ENCODE results near the gene DPY19L1. TPM values are rescaled to one million over a fixed set of nuclear protein-coding genes. Genes with fewer than 3 reads are reported as not detected.

DPY19L1 gene
- total RNA-seq, 1 experiment from 2014 or later, result 71.7 TPM

DNA sequence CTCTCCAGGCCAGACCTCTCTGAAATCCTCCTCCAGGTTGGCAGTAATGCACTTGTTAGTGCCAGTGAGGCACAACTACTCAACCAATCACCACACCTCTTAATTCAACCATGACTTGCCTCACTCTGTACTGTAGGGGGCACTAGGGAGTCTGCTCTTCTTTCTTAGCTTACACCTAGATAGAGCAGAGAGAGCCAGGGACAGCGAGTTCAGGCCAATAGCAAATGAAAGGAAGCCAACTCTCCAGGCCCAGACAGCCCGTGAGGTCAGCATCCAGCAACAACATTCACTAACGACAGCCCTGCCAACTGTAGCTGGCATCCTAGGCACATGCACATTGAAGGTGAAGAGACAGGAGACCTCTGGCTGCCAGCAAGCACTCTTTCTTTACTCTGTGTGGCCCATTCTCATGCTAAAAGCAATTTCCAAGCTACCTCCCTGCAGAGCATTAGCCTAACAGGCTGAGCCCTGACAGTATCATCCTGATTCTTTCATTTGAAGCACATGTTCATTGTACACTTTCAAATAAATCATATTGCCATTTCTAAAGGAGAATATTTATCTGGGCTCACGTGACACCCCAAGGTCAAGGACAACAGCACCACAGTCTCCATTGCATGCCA is 136.3 kb downstream of the DPY19L1 start:
- RAD21 ChIA-PET (ENCODE audit: low non-redundant PET in 1 of 2, low total read pairs in 2 of 2, uncharacterized antibody in 2 of 2, unreplicated experiment in 2 of 2), result interaction anchor here in 1 of 2 experiments (1.0 kb wide), 1 partner anchor 77 kb away, joined by 3 read pairs; no protein-coding TSS in a partner anchor
- DNase-seq (ENCODE audit: low read depth, low spot score), result peak; percentile 32

DNA sequence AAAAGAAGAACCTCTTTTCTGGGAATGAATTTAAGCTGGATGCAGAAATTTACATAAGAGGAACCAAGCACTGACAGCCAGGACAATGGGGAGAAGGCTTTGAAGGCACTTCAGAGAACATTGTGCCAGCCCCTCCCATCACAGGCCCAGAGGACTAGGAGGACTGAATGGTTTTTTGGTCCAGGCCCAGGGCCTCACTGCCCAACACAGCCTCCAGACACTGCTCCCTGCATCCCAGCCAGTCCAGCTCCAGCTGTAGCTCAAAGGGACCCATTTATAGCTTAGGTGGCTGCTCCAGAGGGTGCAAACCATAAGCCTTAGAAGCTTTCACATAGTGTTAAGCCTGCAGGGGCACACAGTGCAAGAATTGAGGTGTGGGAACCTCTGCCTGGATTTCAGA is 142.1 kb downstream of the DPY19L1 start:
- no peak for DNase-seq (ENCODE audit: low read depth, low spot score)
- POLR2A ChIA-PET, result no interaction called here
- Histone ChIP-seq H3K4me3 (replicated peaks in 1 of 2; ENCODE audit: low read depth in 1 of 2, low read length in 2 of 2) (no peak overlapping the region), H3K9me2 (ENCODE audit: insufficient read depth) (no peaks in the 10 kb centered on the region), H4K20me1 (ENCODE audit: insufficient read depth) (no peaks in the 10 kb centered on the region), H3K27me3 (ENCODE audit: insufficient read depth, low read length) (no peaks in the 10 kb centered on the region), H3K36me3 (ENCODE audit: control insufficient read depth in 1 of 2, insufficient read depth in 2 of 2, low read length in 2 of 2) (no peaks in the 10 kb centered on the region), H3K27ac (ENCODE audit: low read depth, low read length) (no peak overlapping the region), H3K9ac (ENCODE audit: low read length) (no peak overlapping the region), H2AFZ (ENCODE audit: low read depth, low read length, poor library complexity, severe bottlenecking) (no peak overlapping the region), H3K4me1 (ENCODE audit: control insufficient read depth in 1 of 2, insufficient read depth in 2 of 2, low read length in 2 of 2) (peaks cover 8 to 17% of the 10 kb centered on the region in 2 experiments; a peak in 3 of 4 replicates), H3K79me2 (ENCODE audit: insufficient read depth, low read length) (no peaks in the 10 kb centered on the region), H3K4me2 (ENCODE audit: low read length) (no peak overlapping the region), H3K9me3 (ENCODE audit: control insufficient read depth in 1 of 2, insufficient read depth in 1 of 2, low read depth in 1 of 2, low read length in 2 of 2) (peaks cover 4 to 10% of the 10 kb centered on the region in 2 experiments; a peak in 2 of 4 replicates)
- no peak for ATAC-seq
- BruUV-seq (replicated peaks), result no TSS peak
- no peak for TF ChIP-seq YY1 (IDR thresholded peaks at IDR 0.05; ENCODE audit: extremely low read depth, insufficient replicate concordance, low read depth, low read length)
- 0 out of 2 replicates have a peak, but pooled peaks have one; percentile 27 for TF ChIP-seq CBX3 (IDR thresholded peaks at IDR 0.05; ENCODE audit: low read depth)
- CTCF ChIA-PET, result no interaction called here
- intact Hi-C loops (cut with micrococcal nuclease), result no loop called here
- RAD21 ChIA-PET (ENCODE audit: low non-redundant PET in 1 of 2, low total read pairs in 2 of 2, uncharacterized antibody in 2 of 2, unreplicated experiment in 2 of 2), result no interaction called here

More for the DNA sequence above, 136.3 kb downstream of the DPY19L1 start:
- H3K4me3 ChIP-seq (replicated peaks in 1 of 2; ENCODE audit: low read depth in 1 of 2, low read length in 2 of 2), result no peak overlapping the region
- H3K9ac ChIP-seq (ENCODE audit: low read length), result no peak overlapping the region
- H4K20me1 ChIP-seq (ENCODE audit: insufficient read depth), result no peaks in the 10 kb centered on the region
- H3K36me3 ChIP-seq (ENCODE audit: control insufficient read depth in 1 of 2, insufficient read depth in 2 of 2, low read length in 2 of 2), result no peaks in the 10 kb centered on the region
- H3K4me2 ChIP-seq (ENCODE audit: low read length), result no peak overlapping the region
- TF ChIP-seq RAD21 (IDR thresholded peaks at IDR 0.05; ENCODE audit: low read depth) (peak; percentile 43), ZFX (IDR thresholded peaks at IDR 0.05) (no peak), JUND (IDR thresholded peaks at IDR 0.05) (no peak)
- TF ChIP-seq, protein P1, sequence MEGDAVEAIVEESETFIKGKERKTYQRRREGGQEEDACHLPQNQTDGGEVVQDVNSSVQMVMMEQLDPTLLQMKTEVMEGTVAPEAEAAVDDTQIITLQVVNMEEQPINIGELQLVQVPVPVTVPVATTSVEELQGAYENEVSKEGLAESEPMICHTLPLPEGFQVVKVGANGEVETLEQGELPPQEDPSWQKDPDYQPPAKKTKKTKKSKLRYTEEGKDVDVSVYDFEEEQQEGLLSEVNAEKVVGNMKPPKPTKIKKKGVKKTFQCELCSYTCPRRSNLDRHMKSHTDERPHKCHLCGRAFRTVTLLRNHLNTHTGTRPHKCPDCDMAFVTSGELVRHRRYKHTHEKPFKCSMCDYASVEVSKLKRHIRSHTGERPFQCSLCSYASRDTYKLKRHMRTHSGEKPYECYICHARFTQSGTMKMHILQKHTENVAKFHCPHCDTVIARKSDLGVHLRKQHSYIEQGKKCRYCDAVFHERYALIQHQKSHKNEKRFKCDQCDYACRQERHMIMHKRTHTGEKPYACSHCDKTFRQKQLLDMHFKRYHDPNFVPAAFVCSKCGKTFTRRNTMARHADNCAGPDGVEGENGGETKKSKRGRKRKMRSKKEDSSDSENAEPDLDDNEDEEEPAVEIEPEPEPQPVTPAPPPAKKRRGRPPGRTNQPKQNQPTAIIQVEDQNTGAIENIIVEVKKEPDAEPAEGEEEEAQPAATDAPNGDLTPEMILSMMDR (IDR thresholded peaks at IDR 0.05 in 2 of 3, conservative IDR thresholded peaks at IDR 0.05 in 1 of 3; ENCODE audit: borderline replicate concordance in 1 of 3, insufficient read depth in 1 of 3, low read depth in 2 of 3, low read length in 2 of 3), result peak; percentile 20 to 71 (median 58); a peak in 4 of 6 replicates
- no TSS peak for BruUV-seq (replicated peaks)
- ChIA-PET CTCF (interaction anchor here (0.5 kb wide), 1 partner anchor 135 kb away, joined by 4 read pairs; no protein-coding TSS in a partner anchor), POLR2A (no interaction called here)
- H3K27me3 ChIP-seq (ENCODE audit: insufficient read depth, low read length), result no peaks in the 10 kb centered on the region
- H3K9me3 ChIP-seq (ENCODE audit: control insufficient read depth in 1 of 2, insufficient read depth in 1 of 2, low read depth in 1 of 2, low read length in 2 of 2), result peaks cover 0 to under 1% of the 10 kb centered on the region in 2 experiments; a peak in 2 of 4 replicates
- H3K4me1 ChIP-seq (ENCODE audit: control insufficient read depth in 1 of 2, insufficient read depth in 2 of 2, low read length in 2 of 2), result no peaks in the 10 kb centered on the region
- no peaks in the 10 kb centered on the region for H3K79me2 ChIP-seq (ENCODE audit: insufficient read depth, low read length)
- intact Hi-C loops (cut with micrococcal nuclease), result no loop called here
- H3K9me2 ChIP-seq (ENCODE audit: insufficient read depth), result no peaks in the 10 kb centered on the region
- peak; percentile 94 for ATAC-seq
- no peak overlapping the region for H2AFZ ChIP-seq (ENCODE audit: low read depth, low read length, poor library complexity, severe bottlenecking)
- H3K27ac ChIP-seq (ENCODE audit: low read depth, low read length), result no peak overlapping the region

Data from HCT116 (cell line).